CMK (cell line): Measurements from ENCODE around the gene ADAMTS14.
"Not testable (repeated sequence)": the region's sequence is repeated elsewhere in the genome, so short reads cannot be mapped to it uniquely, and the experiment has no call there.

Experiments
- DNase-seq: peaks from one replicate; pipeline ENCODE4 v3.0.0-alpha.2; 2010; ENCODE audit warnings: low read depth

ADAMTS14 gene

DNA sequence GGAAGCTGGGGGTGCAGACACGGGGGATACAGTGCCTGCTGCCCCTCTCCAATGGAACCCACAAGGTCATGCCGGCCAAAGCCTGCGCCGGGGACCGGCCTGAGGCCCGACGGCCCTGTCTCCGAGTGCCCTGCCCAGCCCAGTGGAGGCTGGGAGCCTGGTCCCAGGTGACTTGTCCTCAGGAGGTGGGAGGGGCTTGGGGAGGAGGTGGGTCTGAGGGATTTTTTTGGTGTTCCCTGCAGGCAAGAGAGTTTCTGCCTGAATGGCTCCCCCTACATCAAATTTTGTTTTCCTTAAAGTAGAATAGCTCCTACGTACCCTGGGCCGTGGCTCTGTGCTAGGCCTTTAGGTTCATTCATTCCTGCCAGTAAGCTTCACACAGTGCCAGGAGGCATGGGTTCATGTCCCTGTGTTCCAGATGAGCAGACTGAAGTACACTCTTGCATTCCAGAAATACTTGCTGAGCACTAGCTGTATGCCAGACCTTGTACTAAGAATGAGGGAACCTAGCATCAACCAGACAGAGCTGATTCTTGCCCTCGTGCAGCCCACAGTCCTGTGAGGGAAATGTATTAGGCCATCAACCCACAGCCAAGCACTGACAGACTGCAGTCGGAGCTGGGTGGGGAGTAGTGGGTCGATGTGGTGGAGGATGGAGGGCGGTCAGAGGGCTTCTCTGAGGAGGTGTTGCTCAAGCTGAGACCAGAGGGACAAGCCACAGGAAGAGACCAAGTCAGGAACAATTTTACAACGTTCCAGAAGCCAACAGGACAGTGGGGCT is 81.7 kb downstream of the ADAMTS14 start:
- no peak for DNase-seq

GRCh38 chr10:70756700-70757360 is 84.5 kb downstream of the ADAMTS14 start:
- DNase-seq, result no peak

DNA sequence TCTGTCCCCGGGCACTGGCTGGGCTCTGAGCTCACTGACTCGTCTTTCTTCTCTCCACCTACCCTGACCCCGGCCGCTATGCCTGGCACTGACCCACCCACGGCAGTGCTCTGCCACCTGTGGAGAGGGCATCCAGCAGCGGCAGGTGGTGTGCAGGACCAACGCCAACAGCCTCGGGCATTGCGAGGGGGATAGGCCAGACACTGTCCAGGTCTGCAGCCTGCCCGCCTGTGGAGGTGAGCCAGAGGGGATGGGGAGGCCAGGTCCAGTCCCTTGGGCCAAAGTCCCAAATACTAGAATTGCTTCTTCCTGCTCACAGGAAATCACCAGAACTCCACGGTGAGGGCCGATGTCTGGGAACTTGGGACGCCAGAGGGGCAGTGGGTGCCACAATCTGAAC is 85.5 kb downstream of the ADAMTS14 start:
- no peak for DNase-seq

GRCh38 chr10:70758757-70759514 is 86.6 kb downstream of the ADAMTS14 start:
- DNase-seq, result peak; percentile 57

- DNase-seq, result no peak
Measured at GRCh38 chr10:70759781-70760180, 87.5 kb downstream of the ADAMTS14 start.

DNA sequence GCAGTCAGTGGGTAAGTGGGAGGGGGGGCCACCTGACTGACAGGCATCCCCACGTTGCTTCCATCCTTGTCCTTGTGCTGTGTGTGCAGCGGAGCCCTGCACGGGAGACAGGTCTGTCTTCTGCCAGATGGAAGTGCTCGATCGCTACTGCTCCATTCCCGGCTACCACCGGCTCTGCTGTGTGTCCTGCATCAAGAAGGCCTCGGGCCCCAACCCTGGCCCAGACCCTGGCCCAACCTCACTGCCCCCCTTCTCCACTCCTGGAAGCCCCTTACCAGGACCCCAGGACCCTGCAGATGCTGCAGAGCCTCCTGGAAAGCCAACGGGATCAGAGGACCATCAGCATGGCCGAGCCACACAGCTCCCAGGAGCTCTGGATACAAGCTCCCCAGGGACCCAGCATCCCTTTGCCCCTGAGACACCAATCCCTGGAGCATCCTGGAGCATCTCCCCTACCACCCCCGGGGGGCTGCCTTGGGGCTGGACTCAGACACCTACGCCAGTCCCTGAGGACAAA is 88.0 kb downstream of the ADAMTS14 start:
- DNase-seq, result no peak

GRCh38 chr10:70761031-70761601 is 88.8 kb downstream of the ADAMTS14 start:
- DNase-seq, result no peak

DNA sequence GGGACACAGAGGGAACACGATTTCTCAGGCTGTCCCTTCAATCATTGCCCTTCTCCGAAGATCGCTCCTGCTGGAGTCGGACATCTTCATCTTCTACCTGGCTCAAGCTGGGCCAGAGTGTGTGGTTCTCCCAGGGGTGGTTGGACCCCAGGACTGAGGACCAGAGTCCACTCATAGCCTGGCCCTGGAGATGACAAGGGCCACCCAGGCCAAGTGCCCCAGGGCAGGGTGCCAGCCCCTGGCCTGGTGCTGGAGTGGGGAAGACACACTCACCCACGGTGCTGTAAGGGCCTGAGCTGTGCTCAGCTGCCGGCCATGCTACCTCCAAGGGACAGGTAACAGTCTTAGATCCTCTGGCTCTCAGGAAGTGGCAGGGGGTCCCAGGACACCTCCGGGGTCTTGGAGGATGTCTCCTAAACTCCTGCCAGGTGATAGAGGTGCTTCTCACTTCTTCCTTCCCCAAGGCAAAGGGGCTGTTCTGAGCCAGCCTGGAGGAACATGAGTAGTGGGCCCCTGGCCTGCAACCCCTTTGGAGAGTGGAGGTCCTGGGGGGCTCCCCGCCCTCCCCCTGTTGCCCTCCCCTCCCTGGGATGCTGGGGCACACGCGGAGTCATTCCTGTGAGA is 89.5 kb downstream of the ADAMTS14 start:
- DNase-seq, result no peak

- DNase-seq, result no peak
Measured at GRCh38 chr10:70762441-70763175, 90.3 kb downstream of the ADAMTS14 start.

GRCh38 chr10:70763567-70763966 is 91.3 kb downstream of the ADAMTS14 start:
- DNase-seq, result no peak

- DNase-seq, result no peak
Measured at GRCh38 chr10:70765794-70766594, 93.7 kb downstream of the ADAMTS14 start.

DNA sequence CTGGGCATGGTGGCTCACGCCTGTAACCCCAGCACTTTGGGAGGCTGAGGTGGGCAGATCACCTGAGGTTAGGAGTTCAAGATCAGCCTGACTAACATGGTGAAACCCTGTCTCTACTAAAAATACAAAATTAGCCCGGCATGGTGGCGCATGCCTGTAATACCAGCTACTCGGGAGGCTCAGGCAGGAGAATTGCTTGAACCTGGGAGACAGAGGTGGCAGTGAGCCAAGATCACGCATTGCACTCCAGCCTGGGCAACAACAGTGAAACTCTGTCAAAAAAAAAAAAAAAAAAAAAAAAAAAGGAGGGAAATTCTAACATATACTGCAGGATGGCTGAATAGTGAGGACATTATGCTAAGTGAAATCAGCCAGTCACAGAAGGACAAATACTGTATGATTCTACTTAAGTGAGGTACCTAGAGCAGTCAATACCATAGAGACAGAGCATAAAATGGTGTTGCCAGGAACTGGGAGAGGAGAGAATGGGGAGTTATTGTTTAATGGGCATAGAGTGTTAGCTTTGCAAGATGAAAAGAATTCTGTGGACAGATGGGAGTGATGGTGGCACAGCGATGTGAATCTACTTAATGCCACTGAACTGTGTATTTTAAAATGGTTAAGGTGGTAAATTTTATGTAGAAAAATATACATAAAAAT is 95.8 kb downstream of the ADAMTS14 start:
- not testable (repeated sequence) for DNase-seq

DNA sequence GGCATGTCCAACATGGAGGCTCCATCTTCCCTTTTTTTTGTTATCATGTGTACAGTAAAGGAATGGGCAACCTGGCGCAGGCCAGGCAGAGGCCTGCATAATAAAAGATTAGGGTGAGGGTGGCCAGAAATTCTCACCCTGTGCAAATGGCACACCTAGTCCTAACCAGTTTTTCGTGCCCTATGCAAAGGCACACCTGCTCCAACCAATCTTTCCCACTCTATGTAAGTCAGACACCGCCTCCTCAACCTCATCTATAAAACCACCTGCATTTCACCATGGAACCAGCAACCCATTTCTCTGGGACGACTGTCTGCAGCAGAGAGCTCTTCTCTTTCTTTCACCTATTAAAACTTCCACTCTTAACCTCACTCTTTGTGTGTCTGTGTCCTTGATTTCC is 96.8 kb downstream of the ADAMTS14 start:
- no peak for DNase-seq

DNA sequence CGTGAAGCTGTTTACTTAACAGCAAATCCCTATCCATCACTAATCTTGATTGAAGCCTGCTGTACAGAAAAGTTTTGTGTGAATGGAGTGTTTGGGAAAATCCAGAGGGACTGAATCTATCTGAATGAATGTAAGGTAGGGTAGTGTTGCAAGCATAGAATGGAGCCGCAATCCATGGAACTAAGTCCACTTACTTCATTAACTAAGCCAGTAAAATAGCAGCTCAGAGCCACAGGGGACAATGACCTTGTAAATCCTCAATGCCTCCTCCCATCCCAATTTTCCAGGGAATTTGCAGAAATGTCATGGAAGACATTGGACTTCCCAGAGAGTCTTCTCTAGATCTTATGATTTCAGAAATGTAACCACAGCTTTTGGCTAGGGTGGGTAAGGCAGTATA is 97.7 kb downstream of the ADAMTS14 start:
- DNase-seq, result no peak

- not testable (repeated sequence) for DNase-seq
Measured at GRCh38 chr10:70770516-70770915, 98.2 kb downstream of the ADAMTS14 start.

DNA sequence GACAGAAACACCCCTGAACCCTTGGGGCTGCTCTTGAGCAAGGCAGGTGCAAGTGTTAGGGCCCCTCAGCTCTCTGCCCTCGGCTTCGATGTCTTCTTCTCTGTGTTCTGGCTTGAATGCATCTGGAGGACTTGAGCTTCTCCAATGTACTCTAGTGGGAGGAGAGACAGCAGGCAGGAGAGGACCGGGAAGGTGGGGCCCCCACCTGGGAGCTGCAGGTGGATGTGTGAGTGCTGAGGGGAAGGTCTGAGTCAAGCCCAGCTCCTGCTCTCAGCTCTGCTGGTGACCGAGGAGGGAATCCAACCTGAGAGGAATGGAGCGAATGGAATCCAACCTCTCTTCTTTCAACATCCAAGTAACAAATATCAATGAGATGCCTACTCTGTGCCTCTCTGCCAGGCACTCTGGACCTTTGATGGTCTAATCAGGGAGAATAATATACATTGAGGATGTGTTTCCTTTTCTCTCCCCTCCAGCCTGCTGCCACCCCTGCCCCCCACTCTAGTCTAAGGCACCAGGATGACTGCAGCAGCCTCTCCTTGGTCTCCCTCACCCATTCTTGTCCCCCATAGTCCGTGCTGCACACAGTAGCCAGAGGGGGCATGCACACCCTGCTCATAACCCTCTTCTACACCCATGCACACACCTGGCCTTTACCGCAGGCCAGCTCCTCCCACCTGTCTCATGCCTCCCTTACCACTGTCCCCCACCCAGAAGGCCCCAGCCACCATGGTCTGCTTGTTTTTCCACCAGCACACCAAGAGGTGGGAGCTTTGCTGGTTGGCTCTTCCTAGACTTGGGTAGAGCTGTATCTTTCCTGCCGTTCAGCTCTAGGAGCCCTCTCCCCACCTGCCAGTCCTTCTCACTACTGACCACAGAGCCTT is 99.2 kb downstream of the ADAMTS14 start:
- DNase-seq, result no peak

GRCh38 chr10:70772627-70773026 is 100.3 kb downstream of the ADAMTS14 start:
- no peak for DNase-seq

DNA sequence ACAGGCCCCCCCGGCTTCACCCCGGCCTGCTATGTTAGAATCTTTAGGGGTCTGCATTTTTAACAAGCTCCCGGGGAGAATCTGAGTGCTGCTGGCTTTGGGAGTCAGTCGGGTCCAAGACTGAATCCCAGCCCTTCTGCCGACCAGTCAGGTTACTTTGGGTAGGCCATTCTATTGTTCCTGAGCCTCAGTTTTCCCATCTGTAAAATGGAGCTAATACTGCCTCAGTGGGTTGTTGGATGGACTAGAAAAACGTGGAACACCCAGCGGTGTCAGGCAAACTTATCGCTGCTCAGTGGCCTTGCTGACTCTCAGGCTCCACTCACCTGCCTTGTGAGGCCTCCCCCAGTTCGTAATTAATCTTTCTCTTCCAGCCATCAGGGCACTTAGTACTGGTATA is 101.2 kb downstream of the ADAMTS14 start:
- DNase-seq, result no peak
